ENCODE results near the gene IFT25.
"Not testable (repeated sequence)": the region's sequence is repeated elsewhere in the genome, so short reads cannot be mapped to it uniquely, and the experiment has no call there.

Gene IFT25

GRCh38 chr1:53945433-53946251 lies at the start of gene IFT25:
Gene IFT25 (minus strand): TSS chr1:53945699. CDS start chr1:53940082, 5,617 bp downstream.
- peaks cover 46% of the 10 kb centered on the region for H3K4me1 Mint-ChIP-seq (ENCODE audit: low read depth)
- no peaks in the 10 kb centered on the region for H3K9me3 Mint-ChIP-seq
- peak within 1 kb of the TSS; percentile 91 for H3K4me3 Mint-ChIP-seq
- peaks cover 21% of the 10 kb centered on the region for H3K36me3 Mint-ChIP-seq (ENCODE audit: low read depth)
- no peaks in the 10 kb centered on the region for H3K27me3 Mint-ChIP-seq (ENCODE audit: low read depth)
- peak within 1 kb of the TSS; percentile 91 for H3K27ac Mint-ChIP-seq

GRCh38 chr1:53994516-53994915 lies 49.0 kb upstream of the IFT25 start:
- H3K4me3 Mint-ChIP-seq; H3K9me3 Mint-ChIP-seq; H3K27me3 Mint-ChIP-seq (ENCODE audit: low read depth); H3K4me1 Mint-ChIP-seq (ENCODE audit: low read depth); H3K27ac Mint-ChIP-seq; H3K36me3 Mint-ChIP-seq (ENCODE audit: low read depth): not testable (repeated sequence)

GRCh38 chr1:53992085-53992874 lies 46.8 kb upstream of the IFT25 start:
- H3K4me3 Mint-ChIP-seq, result no peak overlapping the region
- peaks cover 2% of the 10 kb centered on the region for H3K4me1 Mint-ChIP-seq (ENCODE audit: low read depth)
- H3K36me3 Mint-ChIP-seq (ENCODE audit: low read depth), result no peaks in the 10 kb centered on the region
- H3K27me3 Mint-ChIP-seq (ENCODE audit: low read depth), result no peaks in the 10 kb centered on the region
- no peak overlapping the region for H3K27ac Mint-ChIP-seq
- no peaks in the 10 kb centered on the region for H3K9me3 Mint-ChIP-seq

- peaks cover 2% of the 10 kb centered on the region for H3K4me1 Mint-ChIP-seq (ENCODE audit: low read depth)
- H3K9me3 Mint-ChIP-seq, result no peaks in the 10 kb centered on the region
- no peaks in the 10 kb centered on the region for H3K27me3 Mint-ChIP-seq (ENCODE audit: low read depth)
- no peak overlapping the region for H3K4me3 Mint-ChIP-seq
- no peaks in the 10 kb centered on the region for H3K36me3 Mint-ChIP-seq (ENCODE audit: low read depth)
- no peak overlapping the region for H3K27ac Mint-ChIP-seq
Measured at GRCh38 chr1:53987880-53988279, 42.4 kb upstream of the IFT25 start.

- H3K36me3 Mint-ChIP-seq (ENCODE audit: low read depth), result no peaks in the 10 kb centered on the region
- H3K4me1 Mint-ChIP-seq (ENCODE audit: low read depth), result peaks cover 4% of the 10 kb centered on the region
- H3K27ac Mint-ChIP-seq, result no peak overlapping the region
- H3K9me3 Mint-ChIP-seq, result no peaks in the 10 kb centered on the region
- H3K27me3 Mint-ChIP-seq (ENCODE audit: low read depth), result no peaks in the 10 kb centered on the region
- no peak overlapping the region for H3K4me3 Mint-ChIP-seq
Measured at GRCh38 chr1:53986458-53986857, 41.0 kb upstream of the IFT25 start.

- Mint-ChIP-seq H3K36me3 (ENCODE audit: low read depth) (no peaks in the 10 kb centered on the region), H3K27ac (no peak overlapping the region), H3K4me1 (ENCODE audit: low read depth) (peaks cover 4% of the 10 kb centered on the region), H3K27me3 (ENCODE audit: low read depth) (no peaks in the 10 kb centered on the region), H3K4me3 (no peak overlapping the region), H3K9me3 (no peaks in the 10 kb centered on the region)
Measured at GRCh38 chr1:53984726-53985125, 39.2 kb upstream of the IFT25 start.

- no peaks in the 10 kb centered on the region for H3K36me3 Mint-ChIP-seq (ENCODE audit: low read depth)
- peaks cover 4% of the 10 kb centered on the region for H3K4me1 Mint-ChIP-seq (ENCODE audit: low read depth)
- no peaks in the 10 kb centered on the region for H3K27me3 Mint-ChIP-seq (ENCODE audit: low read depth)
- no peak overlapping the region for H3K27ac Mint-ChIP-seq
- H3K4me3 Mint-ChIP-seq, result no peak overlapping the region
- H3K9me3 Mint-ChIP-seq, result no peaks in the 10 kb centered on the region
Measured at GRCh38 chr1:53982763-53983104, 37.2 kb upstream of the IFT25 start.

GRCh38 chr1:53982034-53982762 lies 36.7 kb upstream of the IFT25 start:
- no peaks in the 10 kb centered on the region for H3K9me3 Mint-ChIP-seq
- H3K27me3 Mint-ChIP-seq (ENCODE audit: low read depth), result no peaks in the 10 kb centered on the region
- no peaks in the 10 kb centered on the region for H3K36me3 Mint-ChIP-seq (ENCODE audit: low read depth)
- H3K4me1 Mint-ChIP-seq (ENCODE audit: low read depth), result peaks cover 2% of the 10 kb centered on the region
- H3K4me3 Mint-ChIP-seq, result no peak overlapping the region
- no peak overlapping the region for H3K27ac Mint-ChIP-seq

- no peaks in the 10 kb centered on the region for H3K36me3 Mint-ChIP-seq (ENCODE audit: low read depth)
- no peaks in the 10 kb centered on the region for H3K27me3 Mint-ChIP-seq (ENCODE audit: low read depth)
- H3K4me1 Mint-ChIP-seq (ENCODE audit: low read depth), result peaks cover 2% of the 10 kb centered on the region
- no peak overlapping the region for H3K27ac Mint-ChIP-seq
- no peak overlapping the region for H3K4me3 Mint-ChIP-seq
- H3K9me3 Mint-ChIP-seq, result no peaks in the 10 kb centered on the region
Measured at GRCh38 chr1:53981220-53981619, 35.7 kb upstream of the IFT25 start.

- Mint-ChIP-seq H3K36me3 (ENCODE audit: low read depth) (no peaks in the 10 kb centered on the region), H3K4me3 (no peak overlapping the region), H3K27ac (no peak overlapping the region), H3K4me1 (ENCODE audit: low read depth) (peaks cover 2% of the 10 kb centered on the region), H3K27me3 (ENCODE audit: low read depth) (no peaks in the 10 kb centered on the region), H3K9me3 (no peaks in the 10 kb centered on the region)
Measured at GRCh38 chr1:53979712-53980450, 34.4 kb upstream of the IFT25 start.

GRCh38 chr1:53975861-53976260 lies 30.4 kb upstream of the IFT25 start:
- Mint-ChIP-seq H3K36me3 (ENCODE audit: low read depth) (peaks cover 3% of the 10 kb centered on the region), H3K4me1 (ENCODE audit: low read depth) (no peaks in the 10 kb centered on the region), H3K9me3 (no peaks in the 10 kb centered on the region), H3K27me3 (ENCODE audit: low read depth) (no peaks in the 10 kb centered on the region), H3K27ac (no peak overlapping the region), H3K4me3 (no peak overlapping the region)

GRCh38 chr1:53971718-53972117 lies 26.2 kb upstream of the IFT25 start:
- Mint-ChIP-seq H3K27me3 (ENCODE audit: low read depth) (no peaks in the 10 kb centered on the region), H3K4me3 (no peak overlapping the region), H3K36me3 (ENCODE audit: low read depth) (peaks cover 18% of the 10 kb centered on the region), H3K27ac (no peak overlapping the region), H3K9me3 (no peaks in the 10 kb centered on the region), H3K4me1 (ENCODE audit: low read depth) (no peaks in the 10 kb centered on the region)

GRCh38 chr1:53969323-53969722 lies 23.8 kb upstream of the IFT25 start:
- H3K36me3 Mint-ChIP-seq (ENCODE audit: low read depth), result peaks cover 25% of the 10 kb centered on the region
- H3K9me3 Mint-ChIP-seq; H3K4me3 Mint-ChIP-seq; H3K27ac Mint-ChIP-seq; H3K27me3 Mint-ChIP-seq (ENCODE audit: low read depth); H3K4me1 Mint-ChIP-seq (ENCODE audit: low read depth): not testable (repeated sequence)

GRCh38 chr1:53968125-53968513 lies 22.6 kb upstream of the IFT25 start:
- H3K27ac Mint-ChIP-seq, result no peak overlapping the region
- peaks cover 26% of the 10 kb centered on the region for H3K36me3 Mint-ChIP-seq (ENCODE audit: low read depth)
- no peaks in the 10 kb centered on the region for H3K27me3 Mint-ChIP-seq (ENCODE audit: low read depth)

More at GRCh38 chr1:53968125-53968513, 22.6 kb upstream of the IFT25 start:
- Mint-ChIP-seq H3K4me1 (ENCODE audit: low read depth) (no peaks in the 10 kb centered on the region), H3K4me3 (no peak overlapping the region), H3K9me3 (no peaks in the 10 kb centered on the region)

Measured in T-helper 1 cell treated with Interleukin-12 subunit alpha and Interleukin-12 subunit beta and Interleukin-4 antibody, amounts not matched to agents 30 μg/mL and 1 μg/mL, for 36 hours (primary cell).